ENCODE results near the gene SETD2.
A peak's percentile ranks its signal among the peaks of the same experiment; 100 is the strongest.

The SETD2 gene

GRCh38 chr3:46978985-46979944 is 184.6 kb downstream of the SETD2 start, which contains the start of gene NBEAL2:
Gene NBEAL2 (plus strand): TSS chr3:46979666. CDS start chr3:46979862, 196 bp downstream.
- DNase-seq (ENCODE audit: low spot score), result peak; percentile 97

DNA sequence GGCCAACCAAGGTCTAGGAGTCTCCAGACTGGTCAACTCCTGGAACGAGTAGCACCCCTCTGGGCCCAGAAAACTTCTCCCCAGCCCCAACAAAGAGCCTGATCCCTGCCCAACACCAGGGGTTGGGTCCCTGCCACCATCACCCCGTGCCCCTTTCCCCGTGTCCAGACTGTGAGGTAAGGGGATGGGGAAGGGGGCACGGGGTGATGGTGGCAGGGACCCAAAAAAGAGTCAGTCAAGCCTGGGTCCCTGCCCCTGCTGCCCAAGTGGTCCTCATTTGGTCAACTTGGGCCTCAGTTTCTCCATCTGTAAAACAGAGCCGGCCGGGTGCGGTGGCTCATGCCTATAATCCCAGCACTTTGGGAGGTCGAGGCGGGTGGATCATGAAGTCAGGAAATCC is 185.5 kb downstream of the SETD2 start:
- TF ChIP-seq, protein P1, sequence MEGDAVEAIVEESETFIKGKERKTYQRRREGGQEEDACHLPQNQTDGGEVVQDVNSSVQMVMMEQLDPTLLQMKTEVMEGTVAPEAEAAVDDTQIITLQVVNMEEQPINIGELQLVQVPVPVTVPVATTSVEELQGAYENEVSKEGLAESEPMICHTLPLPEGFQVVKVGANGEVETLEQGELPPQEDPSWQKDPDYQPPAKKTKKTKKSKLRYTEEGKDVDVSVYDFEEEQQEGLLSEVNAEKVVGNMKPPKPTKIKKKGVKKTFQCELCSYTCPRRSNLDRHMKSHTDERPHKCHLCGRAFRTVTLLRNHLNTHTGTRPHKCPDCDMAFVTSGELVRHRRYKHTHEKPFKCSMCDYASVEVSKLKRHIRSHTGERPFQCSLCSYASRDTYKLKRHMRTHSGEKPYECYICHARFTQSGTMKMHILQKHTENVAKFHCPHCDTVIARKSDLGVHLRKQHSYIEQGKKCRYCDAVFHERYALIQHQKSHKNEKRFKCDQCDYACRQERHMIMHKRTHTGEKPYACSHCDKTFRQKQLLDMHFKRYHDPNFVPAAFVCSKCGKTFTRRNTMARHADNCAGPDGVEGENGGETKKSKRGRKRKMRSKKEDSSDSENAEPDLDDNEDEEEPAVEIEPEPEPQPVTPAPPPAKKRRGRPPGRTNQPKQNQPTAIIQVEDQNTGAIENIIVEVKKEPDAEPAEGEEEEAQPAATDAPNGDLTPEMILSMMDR (IDR thresholded peaks at IDR 0.05; ENCODE audit: extremely low read depth, missing control alignments), result no peak
- DNase-seq (ENCODE audit: low spot score), result no peak

More at GRCh38 chr3:46978985-46979944, 184.6 kb downstream of the SETD2 start, which contains the start of gene NBEAL2:
- TF ChIP-seq, protein P1 (IDR thresholded peaks at IDR 0.05; ENCODE audit: extremely low read depth, missing control alignments), result no peak

DNA sequence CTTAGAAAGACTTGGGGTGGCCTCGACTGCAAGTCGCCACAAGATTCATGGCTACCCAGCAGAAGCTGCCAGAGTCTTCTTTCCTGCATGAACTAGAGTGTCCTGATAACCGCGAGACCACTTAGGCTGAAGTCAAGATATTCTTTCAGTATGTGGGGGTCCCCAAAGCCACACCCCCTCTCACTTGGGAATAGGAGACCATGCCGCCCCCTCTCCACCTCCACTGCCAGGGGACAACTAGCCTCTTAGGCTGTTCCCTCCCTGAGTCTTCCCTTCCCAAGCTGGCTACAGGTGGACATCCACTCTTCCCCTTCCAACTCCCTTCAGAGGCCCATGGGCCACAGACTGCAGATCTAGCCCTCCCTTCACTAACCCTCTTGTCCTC is 186.1 kb downstream of the SETD2 start:
- TF ChIP-seq, protein P1 (IDR thresholded peaks at IDR 0.05; ENCODE audit: extremely low read depth, missing control alignments), result no peak
- no peak for DNase-seq (ENCODE audit: low spot score)

DNA sequence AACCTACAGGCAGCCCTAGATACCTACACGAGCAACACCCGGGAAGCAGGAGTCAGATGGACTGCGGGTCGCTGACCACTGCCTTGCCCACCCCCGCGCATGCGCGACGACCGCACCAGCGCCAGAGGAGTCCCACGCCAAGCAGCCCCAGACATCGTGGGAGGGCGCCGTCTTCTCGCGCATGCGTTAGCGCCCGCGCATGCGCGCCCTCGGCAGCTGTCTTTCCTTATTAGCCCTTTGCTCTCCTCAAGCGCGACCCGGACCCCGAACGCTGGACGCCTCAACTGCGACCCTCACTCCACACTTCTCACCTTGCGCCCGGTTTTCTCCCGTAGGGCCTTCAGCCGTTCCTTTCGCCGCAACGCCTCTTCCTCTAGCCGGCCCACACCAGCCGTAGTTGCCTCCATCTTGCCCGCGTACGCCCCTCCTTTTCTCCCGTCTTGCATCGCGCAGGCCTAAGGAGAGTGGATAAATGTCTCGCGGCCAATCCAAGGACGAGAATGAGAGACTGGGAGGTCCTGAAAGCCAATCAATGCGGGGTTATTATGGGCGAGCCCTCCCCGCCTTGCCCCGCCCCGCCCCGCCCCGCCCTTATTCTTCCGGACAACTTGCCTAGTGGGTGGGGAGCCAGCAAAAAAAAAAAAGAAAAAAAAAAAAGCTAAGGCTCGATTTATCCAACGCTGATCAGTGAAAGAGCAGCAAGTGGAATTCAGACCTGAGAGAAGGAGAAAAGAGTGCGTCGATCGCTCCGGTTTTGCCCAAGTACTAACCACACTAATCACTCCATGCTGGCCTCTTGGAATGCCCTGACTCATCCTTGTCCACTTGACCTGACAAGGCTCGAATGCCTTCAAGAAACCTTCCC is 187.4 kb downstream of the SETD2 start, which contains the start of gene CCDC12:
TSS of gene CCDC12 (minus strand) at position 420 of the 865 bp plus-strand sequence. CDS start at position 407, 13 bp downstream.
- TF ChIP-seq, protein P1 (IDR thresholded peaks at IDR 0.05; ENCODE audit: extremely low read depth, missing control alignments), result no peak
- DNase-seq (ENCODE audit: low spot score), result peak; percentile 97

DNA sequence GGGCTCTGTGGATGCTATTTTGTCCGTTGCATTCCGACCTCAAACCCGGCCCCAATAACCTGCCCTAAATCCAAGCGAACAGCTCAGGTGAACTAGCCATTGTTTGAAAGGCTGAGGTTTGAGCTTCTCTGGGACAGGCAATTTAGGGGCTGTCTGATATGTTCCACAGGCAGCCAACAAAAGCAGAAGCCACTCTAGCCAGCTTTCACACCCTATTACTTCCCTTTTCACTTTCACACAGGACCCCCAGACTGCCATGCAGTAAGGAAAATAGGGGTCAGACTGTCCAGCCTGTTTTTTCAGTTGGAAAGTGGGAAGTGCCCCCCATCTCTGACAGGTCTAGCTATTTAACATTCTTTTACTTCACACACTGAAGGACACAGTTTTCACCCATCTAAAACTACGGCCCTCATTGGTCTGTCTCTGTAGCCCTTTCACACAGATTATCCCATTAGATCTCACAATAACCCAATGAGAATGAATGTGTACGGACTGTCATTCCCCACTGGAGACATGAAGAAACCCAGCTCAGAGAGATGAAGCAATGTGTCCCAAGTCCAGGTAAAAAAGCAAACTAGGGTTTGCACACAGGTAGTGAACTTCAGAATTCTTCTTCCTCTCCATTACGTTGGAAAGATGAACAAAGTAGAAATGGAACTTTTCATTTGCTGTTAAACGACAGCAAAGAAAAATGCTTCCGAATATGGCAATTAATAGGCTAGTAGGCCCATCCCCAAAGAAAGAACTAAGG is 189.3 kb downstream of the SETD2 start:
- TF ChIP-seq, protein P1 (IDR thresholded peaks at IDR 0.05; ENCODE audit: extremely low read depth, missing control alignments), result no peak
- DNase-seq (ENCODE audit: low spot score), result no peak

DNA sequence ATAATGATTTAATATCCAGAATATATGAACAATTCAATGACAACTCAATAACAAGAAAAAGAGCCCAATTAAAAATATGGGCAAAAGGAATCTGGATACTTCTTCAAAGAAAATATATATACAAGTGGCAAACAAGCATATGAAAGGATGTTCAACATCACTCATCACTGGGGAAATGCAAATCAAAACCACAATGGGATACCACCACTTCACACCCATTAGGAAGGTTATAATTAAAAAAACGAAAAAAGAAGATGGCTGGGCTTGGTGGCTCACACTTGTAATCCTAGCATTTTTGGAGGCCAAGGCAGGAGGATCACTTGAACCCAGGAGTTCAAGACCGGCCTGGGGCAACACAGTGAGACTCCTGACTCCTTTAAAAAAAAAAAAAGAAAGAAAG is 191.5 kb downstream of the SETD2 start:
- TF ChIP-seq, protein P1 (IDR thresholded peaks at IDR 0.05; ENCODE audit: extremely low read depth, missing control alignments), result no peak
- DNase-seq (ENCODE audit: low spot score), result no peak
